Endothelial cell (in vitro differentiated cells): ENCODE results near the gene ATP7A. TPM values are rescaled to one million over a fixed set of nuclear protein-coding genes. Genes with fewer than 3 reads are reported as not detected.

Source experiments
- DNase-seq: peaks from one replicate; pipeline ENCODE4 v3.0.0; 2021; ENCODE audit warnings: low spot score
- H3K27ac Mint-ChIP-seq: one replicate; pipeline ENCODE4 v1.8.0; 2021; ENCODE audit warnings: mixed read lengths, inconsistent platforms; ENCODE audit not compliant: unreplicated experiment
- H3K27me3 Mint-ChIP-seq: one replicate; pipeline ENCODE4 v1.8.0; 2021; ENCODE audit warnings: mild to moderate bottlenecking, moderate library complexity, mixed read lengths, inconsistent platforms; ENCODE audit not compliant: unreplicated experiment
- H3K36me3 Mint-ChIP-seq: one replicate; pipeline ENCODE4 v1.8.0; 2021; ENCODE audit warnings: mild to moderate bottlenecking, low read depth, mixed read lengths, inconsistent platforms; ENCODE audit not compliant: unreplicated experiment
- H3K4me1 Mint-ChIP-seq: one replicate; pipeline ENCODE4 v1.8.0; 2021; ENCODE audit warnings: mild to moderate bottlenecking, mixed read lengths, inconsistent platforms; ENCODE audit not compliant: unreplicated experiment
- H3K4me3 Mint-ChIP-seq: one replicate; pipeline ENCODE4 v1.8.0; 2021; ENCODE audit warnings: mild to moderate bottlenecking, mixed read lengths, inconsistent platforms; ENCODE audit not compliant: unreplicated experiment
- H3K9me3 Mint-ChIP-seq: one replicate; pipeline ENCODE4 v1.8.0; 2021; ENCODE audit warnings: mixed read lengths, inconsistent platforms; ENCODE audit not compliant: unreplicated experiment
- CTCF ChIP-seq: fragments of 200-600 bp; sonication (generic); IDR thresholded peaks from one replicate; pipeline ENCODE4 v1.5.0; 2021; ENCODE audit warnings: antibody characterized with exemption; ENCODE audit not compliant: unreplicated experiment
- total RNA-seq: library from RNA; stranded (reverse); fragmentation: NEBNext Ultra II Directional; extraction: Animal tissue kit (Norgen Biotek cat#: 25700); gene quantifications from one replicate; pipeline ENCODE4 v1.2.1, GENCODE V29; 2021; ENCODE audit not compliant: unreplicated experiment

ATP7A gene
- total RNA-seq, 1 donor from 2014 or later: 6.7 TPM

DNA sequence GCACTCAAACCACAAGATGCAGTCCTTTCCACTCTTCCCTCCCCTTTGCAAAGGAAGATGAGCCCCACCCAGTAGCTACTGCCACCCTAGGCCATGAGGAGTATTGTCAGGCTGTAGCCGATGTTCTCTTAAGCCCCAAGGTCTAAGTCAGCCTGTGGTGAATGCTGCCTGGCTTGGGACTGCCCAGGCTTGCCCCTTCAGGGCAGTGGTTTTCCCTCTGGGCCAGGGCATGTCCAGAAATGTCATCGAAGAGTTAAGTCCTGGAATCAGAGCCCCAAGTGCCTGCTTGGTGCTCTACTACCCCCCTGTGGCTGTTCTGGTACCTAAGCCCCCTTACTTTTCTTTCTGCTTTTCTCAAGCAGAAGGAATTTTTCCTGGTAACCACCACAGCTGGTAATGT lies 181.8 kb downstream of the ATP7A start:
- peak; percentile 40 for DNase-seq
- Mint-ChIP-seq H3K36me3 (no peaks in the 10 kb centered on the region), H3K9me3 (no peaks in the 10 kb centered on the region), H3K27me3 (peaks cover 4% of the 10 kb centered on the region), H3K4me1 (peaks cover 4% of the 10 kb centered on the region), H3K4me3 (no peak overlapping the region), H3K27ac (no peak overlapping the region)
- no peak for TF ChIP-seq CTCF

GRCh38 chrX:78098108-78098507 lies 187.6 kb downstream of the ATP7A start:
- no peak overlapping the region for H3K4me3 Mint-ChIP-seq
- no peaks in the 10 kb centered on the region for H3K36me3 Mint-ChIP-seq
- H3K4me1 Mint-ChIP-seq: peaks cover 7% of the 10 kb centered on the region
- no peaks in the 10 kb centered on the region for H3K27me3 Mint-ChIP-seq
- H3K9me3 Mint-ChIP-seq: no peaks in the 10 kb centered on the region
- no peak for DNase-seq
- H3K27ac Mint-ChIP-seq: no peak overlapping the region
- no peak for TF ChIP-seq CTCF

Other genes starting within 250 kb of the ATP7A start
- gene ATRX, start 124.5 kb upstream of the ATP7A start, total RNA-seq: 112 TPM
- 52.4 TPM for gene MAGT1, start 15.3 kb upstream of the ATP7A start, total RNA-seq
- gene COX7B, start 11.2 kb upstream of the ATP7A start, total RNA-seq: 155 TPM
- gene PGAM4, start 58.9 kb downstream of the ATP7A start, total RNA-seq: not detected
- gene PGK1, start 193.6 kb downstream of the ATP7A start, total RNA-seq: 380 TPM
- gene TAF9B, start 229.0 kb downstream of the ATP7A start, total RNA-seq: 19.5 TPM